Ectodermal cell (in vitro differentiated cells): ENCODE results near the gene ZC3H18.

Source experiments
- H3K27ac ChIP-seq: 2 replicates; pipeline ENCODE4 v1.7.0; 2013; ENCODE audit warnings: mild to moderate bottlenecking, low read depth, low read length; ENCODE audit not compliant: insufficient read depth, poor library complexity, severe bottlenecking
- H3K27me3 ChIP-seq: 2 replicates; pipeline ENCODE4 v1.7.0; 2013; ENCODE audit warnings: mild to moderate bottlenecking, low read length; ENCODE audit not compliant: insufficient read depth, control insufficient read depth, poor library complexity, severe bottlenecking
- H3K36me3 ChIP-seq: one replicate; pipeline ENCODE4 v1.7.0; 2013; ENCODE audit warnings: low read length; ENCODE audit not compliant: control insufficient read depth, insufficient read depth
- H3K4me1 ChIP-seq: one replicate; pipeline ENCODE4 v1.7.0; 2013; ENCODE audit warnings: low read length; ENCODE audit not compliant: control insufficient read depth, insufficient read depth
- H3K4me3 ChIP-seq: 2 replicates; pipeline ENCODE4 v1.7.0; 2013; ENCODE audit warnings: low read depth, low read length, control low read depth; ENCODE audit not compliant: insufficient read depth
- H3K9me3 ChIP-seq: 2 replicates; pipeline ENCODE4 v1.7.0; 2013; ENCODE audit warnings: mild to moderate bottlenecking, low read length, moderate library complexity; ENCODE audit not compliant: control insufficient read depth
- WGBS, 2 experiments: methylation state at CpG; one replicate each; pipeline ENCODE4 v1.1.7; 2013; ENCODE audit warnings: missing lambda C conversion rate in 2 of 2; 5-methylcytosine and 5-hydroxymethylcytosine counted together

ZC3H18 gene

DNA sequence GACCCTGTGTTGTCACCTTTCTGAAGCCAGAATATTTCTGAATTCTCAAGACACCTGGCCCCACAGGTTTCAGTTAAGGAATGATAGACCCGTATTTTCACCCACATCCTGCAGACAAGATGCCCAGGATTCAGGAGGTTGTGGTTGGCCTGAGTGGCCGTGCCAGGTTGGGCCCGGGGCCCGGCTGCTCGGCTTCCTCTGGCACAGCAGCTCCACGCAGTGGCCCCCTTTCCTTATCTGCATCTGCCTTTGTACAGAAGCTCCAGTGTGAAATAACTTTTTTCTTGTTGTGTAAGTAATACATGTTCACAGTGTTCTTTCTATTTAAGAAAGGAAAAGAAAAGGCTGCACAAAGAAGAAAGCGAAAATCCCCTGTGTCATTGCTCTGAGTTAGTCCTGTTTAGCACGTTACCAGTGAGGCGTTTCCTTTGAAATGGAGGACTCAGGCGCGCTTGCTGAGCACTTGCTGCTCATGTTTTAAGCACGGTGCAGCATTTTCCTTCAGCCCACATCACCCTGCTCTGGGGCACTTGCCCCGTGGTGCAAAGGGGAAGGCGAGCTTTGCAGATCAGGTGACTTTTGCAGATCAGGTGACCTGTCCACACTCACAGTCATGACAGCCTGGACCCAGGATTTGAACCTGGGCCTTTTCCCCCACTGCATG lies 12.8 kb downstream of the ZC3H18 start:
- no peak overlapping the region for H3K4me3 ChIP-seq
- no peaks in the 10 kb centered on the region for H3K9me3 ChIP-seq
- no peaks in the 10 kb centered on the region for H3K27me3 ChIP-seq
- H3K27ac ChIP-seq, result no peak overlapping the region
- H3K36me3 ChIP-seq, result peaks cover 26% of the 10 kb centered on the region
- 89 to 90% methylated on average over 14 of the region's 14 CpGs for WGBS, 2 experiments
- no peaks in the 10 kb centered on the region for H3K4me1 ChIP-seq

DNA sequence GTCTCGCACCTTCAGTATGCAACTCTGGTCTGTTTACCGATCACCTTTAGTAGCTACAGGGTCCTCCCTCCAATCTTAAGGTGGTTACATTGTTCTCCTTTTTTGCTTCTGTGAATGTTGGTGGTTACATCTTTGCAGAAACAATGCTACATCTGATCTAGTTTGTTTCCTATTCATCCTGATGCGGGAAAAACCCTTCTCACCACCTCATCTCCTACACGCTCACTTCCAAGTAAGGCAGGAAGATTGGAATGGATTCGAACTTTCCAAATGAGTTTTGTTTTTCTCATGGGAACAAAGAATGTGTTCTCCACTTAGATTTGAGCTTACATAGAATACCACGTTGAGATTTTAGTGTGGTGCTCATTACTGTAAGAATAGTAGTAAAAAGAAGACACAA lies 14.5 kb downstream of the ZC3H18 start:
- Histone ChIP-seq H3K9me3 (no peaks in the 10 kb centered on the region), H3K4me3 (no peak overlapping the region), H3K27me3 (no peaks in the 10 kb centered on the region), H3K27ac (no peak overlapping the region), H3K36me3 (peaks cover 34% of the 10 kb centered on the region), H3K4me1 (no peaks in the 10 kb centered on the region)
- WGBS, 2 experiments, result 96 to 99% methylated on average over 6 of the region's 6 CpGs

DNA sequence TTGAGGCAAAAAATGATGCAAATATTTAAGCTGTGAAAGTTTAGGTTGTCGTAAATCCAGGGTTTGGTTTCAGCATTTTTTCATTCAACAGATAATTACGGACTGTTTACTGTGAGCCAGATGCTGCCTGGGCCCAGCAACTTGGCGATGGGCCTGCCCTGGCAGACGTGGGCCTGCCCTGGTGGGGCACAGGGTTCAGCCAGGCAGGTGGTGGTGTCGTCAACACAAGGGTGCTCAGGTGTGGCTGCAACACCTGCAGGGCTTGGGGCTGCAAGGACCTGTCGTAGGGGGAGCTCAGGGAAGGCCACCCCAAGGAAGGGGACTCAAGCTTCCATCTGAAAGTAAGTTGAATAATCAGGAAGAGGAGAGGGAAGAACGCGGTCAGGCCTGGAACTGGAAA lies 15.1 kb downstream of the ZC3H18 start:
- peaks cover 36% of the 10 kb centered on the region for H3K36me3 ChIP-seq
- no peaks in the 10 kb centered on the region for H3K27me3 ChIP-seq
- no peak overlapping the region for H3K4me3 ChIP-seq
- no peak overlapping the region for H3K27ac ChIP-seq
- no peaks in the 10 kb centered on the region for H3K4me1 ChIP-seq
- no peaks in the 10 kb centered on the region for H3K9me3 ChIP-seq
- WGBS, 2 experiments, result 95% methylated on average over 8 of the region's 8 CpGs

DNA sequence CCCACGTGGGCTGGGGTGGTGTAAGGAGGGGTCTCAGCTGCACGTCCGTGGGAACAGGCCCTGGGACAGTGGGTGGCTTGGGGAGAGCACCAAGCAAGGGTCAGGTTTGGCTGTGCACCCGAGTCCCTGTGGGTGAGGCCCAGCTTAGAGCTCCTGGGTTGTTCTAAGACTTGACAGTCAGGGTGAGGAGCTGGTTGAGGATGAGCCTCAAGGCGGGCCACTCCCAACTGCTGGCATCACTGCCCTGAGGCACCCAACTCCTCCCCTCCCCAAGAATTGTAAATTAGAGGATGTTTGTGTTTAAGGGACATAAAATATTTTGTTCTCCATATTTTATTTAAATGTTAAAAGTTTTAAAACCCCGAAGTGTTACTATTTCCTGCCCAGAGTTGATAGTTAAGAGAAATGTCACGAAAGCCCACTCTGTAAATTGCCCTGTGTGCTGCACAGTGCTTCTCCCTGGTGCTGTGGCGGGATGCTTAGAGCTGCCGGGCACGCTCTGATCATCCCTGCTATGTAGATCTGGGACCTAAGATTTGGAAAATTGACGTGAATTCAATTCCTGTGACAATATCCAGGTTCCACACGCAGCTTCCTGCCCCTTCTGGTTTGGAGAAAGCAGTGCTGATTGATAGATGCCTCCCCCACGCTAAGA lies 15.9 kb downstream of the ZC3H18 start:
- Histone ChIP-seq H3K27me3 (no peaks in the 10 kb centered on the region), H3K27ac (no peak overlapping the region), H3K4me3 (no peak overlapping the region), H3K36me3 (peaks cover 33% of the 10 kb centered on the region), H3K9me3 (no peaks in the 10 kb centered on the region), H3K4me1 (no peaks in the 10 kb centered on the region)
- 95 to 96% methylated on average over 13 of the region's 13 CpGs for WGBS, 2 experiments

DNA sequence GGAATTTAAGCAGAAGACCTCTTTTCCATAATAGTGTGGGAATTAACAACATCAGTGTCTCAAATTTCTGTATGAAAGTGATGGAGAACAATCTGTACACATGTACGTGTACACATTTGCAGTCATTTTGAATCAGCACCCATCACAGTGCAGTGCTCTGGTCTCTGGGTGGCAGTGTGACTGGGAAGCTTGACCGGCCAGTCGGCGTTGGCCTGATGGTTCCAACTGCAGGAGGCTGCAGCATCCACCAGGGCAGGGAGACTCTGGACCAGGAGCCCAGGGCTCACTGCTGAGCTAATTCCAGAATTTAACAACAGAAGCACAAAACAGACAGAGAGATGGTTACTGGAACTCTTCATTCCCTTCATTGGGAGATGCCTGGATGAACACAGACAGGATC lies 17.9 kb downstream of the ZC3H18 start:
- Histone ChIP-seq H3K27ac (no peak overlapping the region), H3K36me3 (peaks cover 26% of the 10 kb centered on the region), H3K27me3 (no peaks in the 10 kb centered on the region), H3K4me1 (no peaks in the 10 kb centered on the region), H3K9me3 (no peaks in the 10 kb centered on the region), H3K4me3 (no peak overlapping the region)
- WGBS, 2 experiments, result 71 to 73% methylated on average over 4 of the region's 4 CpGs

DNA sequence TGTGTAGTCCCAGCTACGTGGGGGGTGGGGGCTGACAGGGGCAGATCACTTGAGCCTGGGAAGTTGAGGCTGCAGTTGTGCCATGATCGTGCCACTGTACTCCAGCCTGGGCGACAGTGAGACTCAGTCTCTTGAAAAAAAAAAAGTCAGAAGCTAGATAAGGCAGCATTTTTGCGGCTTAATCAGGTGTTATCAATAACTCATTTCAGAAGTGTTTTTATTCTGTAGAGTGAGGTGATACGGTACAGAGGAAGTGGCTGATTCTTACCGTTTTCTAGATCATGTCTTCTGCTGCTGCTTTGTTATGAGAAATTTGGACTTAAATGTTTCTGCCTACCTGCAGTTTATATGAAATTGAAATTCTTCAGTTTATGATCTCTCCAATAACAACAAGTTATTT lies 18.6 kb downstream of the ZC3H18 start:
- H3K4me1 ChIP-seq, result no peaks in the 10 kb centered on the region
- 94 to 96% methylated on average over 6 of the region's 6 CpGs for WGBS, 2 experiments
- H3K9me3 ChIP-seq, result no peaks in the 10 kb centered on the region
- H3K4me3 ChIP-seq, result no peak overlapping the region
- H3K27ac ChIP-seq, result no peak overlapping the region
- no peaks in the 10 kb centered on the region for H3K27me3 ChIP-seq
- H3K36me3 ChIP-seq, result peaks cover 26% of the 10 kb centered on the region

DNA sequence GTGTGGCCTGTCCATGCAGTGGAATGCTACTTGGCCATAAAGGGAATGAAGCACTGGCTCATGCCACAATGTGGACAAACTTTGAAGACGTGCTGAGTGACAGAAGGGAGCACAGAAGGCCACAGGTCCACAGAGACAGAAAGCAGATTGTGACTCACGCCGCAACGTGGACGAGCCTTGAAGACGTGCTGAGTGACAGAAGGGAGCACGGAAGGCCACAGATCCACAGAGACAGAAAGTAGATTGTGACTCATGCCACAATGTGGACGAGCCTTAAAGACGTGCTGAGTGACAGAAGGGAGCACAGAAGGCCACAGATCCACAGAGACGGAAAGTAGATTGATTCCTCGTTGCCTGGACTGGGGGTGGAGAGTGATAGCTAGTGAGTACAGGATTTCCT lies 19.2 kb downstream of the ZC3H18 start:
- 94 to 96% methylated on average over 11 of the region's 11 CpGs for WGBS, 2 experiments
- H3K4me1 ChIP-seq, result no peaks in the 10 kb centered on the region
- H3K9me3 ChIP-seq, result no peaks in the 10 kb centered on the region
- peaks cover 26% of the 10 kb centered on the region for H3K36me3 ChIP-seq
- H3K4me3 ChIP-seq, result no peak overlapping the region
- no peak overlapping the region for H3K27ac ChIP-seq
- no peaks in the 10 kb centered on the region for H3K27me3 ChIP-seq

DNA sequence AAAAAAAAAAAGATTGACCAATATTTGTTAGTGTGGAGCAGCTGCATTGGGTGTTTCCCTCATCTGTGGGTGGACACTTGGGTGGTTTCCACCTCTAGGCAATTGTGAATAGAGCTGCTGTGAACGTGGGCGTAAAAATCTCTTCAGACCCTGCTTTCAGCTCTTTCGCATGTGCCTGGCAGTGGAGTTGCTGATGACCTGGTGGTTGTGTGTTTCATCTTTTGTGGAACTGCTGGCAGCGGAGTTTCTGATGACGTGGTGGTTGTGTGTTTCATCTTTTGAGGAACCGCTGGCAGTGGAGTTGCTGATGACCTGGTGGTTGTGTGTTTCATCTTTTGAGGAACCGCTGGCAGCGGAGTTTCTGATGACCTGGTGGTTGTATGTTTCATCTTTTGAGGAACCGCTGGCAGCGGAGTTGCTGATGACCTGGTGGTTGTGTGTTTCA lies 21.4 kb downstream of the ZC3H18 start:
- H3K4me3 ChIP-seq, result no peak overlapping the region
- 95 to 96% methylated on average over 10 of the region's 10 CpGs for WGBS, 2 experiments
- no peaks in the 10 kb centered on the region for H3K27me3 ChIP-seq
- H3K27ac ChIP-seq, result no peak overlapping the region
- peaks cover 20% of the 10 kb centered on the region for H3K36me3 ChIP-seq
- H3K9me3 ChIP-seq, result no peaks in the 10 kb centered on the region
- no peaks in the 10 kb centered on the region for H3K4me1 ChIP-seq

DNA sequence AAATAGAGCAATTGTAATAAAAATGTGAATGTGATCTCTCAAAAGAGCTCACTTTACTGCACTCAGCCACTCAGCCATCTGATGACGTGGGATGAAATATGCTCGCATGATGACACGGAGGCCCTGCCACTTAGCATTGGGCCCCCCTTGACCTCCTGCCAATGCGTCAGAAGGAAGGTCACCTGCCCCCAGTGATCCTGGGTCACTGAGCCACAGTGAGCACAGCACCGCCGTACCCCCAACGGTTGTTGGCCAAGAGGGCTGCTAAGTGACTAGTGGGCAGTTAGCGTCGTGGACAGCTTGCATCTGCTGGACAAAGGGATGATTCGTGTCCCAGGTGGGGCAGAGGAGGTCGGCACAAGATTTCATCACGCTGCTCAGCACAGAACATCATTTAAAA lies 22.9 kb downstream of the ZC3H18 start:
- Histone ChIP-seq H3K27me3 (no peaks in the 10 kb centered on the region), H3K4me3 (no peak overlapping the region), H3K4me1 (no peaks in the 10 kb centered on the region), H3K27ac (no peak overlapping the region), H3K36me3 (peaks cover 13% of the 10 kb centered on the region), H3K9me3 (no peaks in the 10 kb centered on the region)
- WGBS, 2 experiments, result 96 to 97% methylated on average over 12 of the region's 12 CpGs

DNA sequence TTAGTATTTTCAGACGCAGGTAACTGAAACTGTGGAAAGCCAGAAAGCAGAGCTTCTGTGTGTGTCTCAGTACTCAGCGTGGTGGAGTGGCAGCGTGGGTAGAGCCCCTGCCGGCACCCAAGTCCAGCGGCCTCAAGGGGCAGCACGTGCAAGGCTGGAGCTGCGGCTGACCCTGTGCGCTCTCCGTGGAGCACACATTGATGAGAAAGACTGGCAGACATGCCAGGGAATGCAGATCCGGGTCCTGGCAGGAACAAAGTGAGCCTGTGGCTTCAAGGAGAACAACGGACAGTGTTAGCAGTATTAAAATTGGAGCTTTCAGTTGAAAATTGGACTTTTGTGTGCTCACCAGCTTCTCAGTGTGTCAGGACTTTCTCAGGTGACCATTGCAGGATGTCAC lies 23.3 kb downstream of the ZC3H18 start:
- Histone ChIP-seq H3K36me3 (peaks cover 8% of the 10 kb centered on the region), H3K27ac (no peak overlapping the region), H3K4me3 (no peak overlapping the region), H3K4me1 (no peaks in the 10 kb centered on the region), H3K9me3 (no peaks in the 10 kb centered on the region), H3K27me3 (no peaks in the 10 kb centered on the region)
- 88 to 91% methylated on average over 11 of the region's 11 CpGs for WGBS, 2 experiments
